ENCODE results near the gene LEMD3.
"Not testable (repeated sequence)": the region's sequence is repeated elsewhere in the genome, so short reads cannot be mapped to it uniquely, and the experiment has no call there.

LEMD3 gene

GRCh38 chr12:65279369-65280112 is 110.2 kb downstream of the LEMD3 start:
- FAIRE-seq = no peak

- no peak for FAIRE-seq
These were observed 110.9 kb downstream of the LEMD3 start for GRCh38 chr12:65280306-65280705.

- FAIRE-seq = no peak
These were observed 113.5 kb downstream of the LEMD3 start for GRCh38 chr12:65282840-65283239.

GRCh38 chr12:65285532-65285931 is 116.1 kb downstream of the LEMD3 start:
- FAIRE-seq = not testable (repeated sequence)

GRCh38 chr12:65287426-65287825 is 118.0 kb downstream of the LEMD3 start:
- no peak for FAIRE-seq

GRCh38 chr12:65292241-65292640 is 122.9 kb downstream of the LEMD3 start:
- no peak for FAIRE-seq

GRCh38 chr12:65293735-65294134 is 124.4 kb downstream of the LEMD3 start:
- FAIRE-seq = no peak

GRCh38 chr12:65294641-65295262 is 125.4 kb downstream of the LEMD3 start:
- no peak for FAIRE-seq

- FAIRE-seq = no peak
These were observed 127.3 kb downstream of the LEMD3 start for GRCh38 chr12:65296508-65297265.
